ENCODE measurements around the gene MORC2.

The MORC2 gene

GRCh38 chr22:30985561-30986208, 17.1 kb upstream of the MORC2 start:
- Histone ChIP-seq H3K27ac (ENCODE audit: low read depth, low read length, poor library complexity, severe bottlenecking) (no peak overlapping the region), H3K9ac (ENCODE audit: low read length) (no peak overlapping the region), H3K4me3 (ENCODE audit: low read depth, low read length, poor library complexity, severe bottlenecking) (no peak overlapping the region), H3K4me2 (ENCODE audit: low read length) (no peak overlapping the region), H3F3A (ENCODE audit: insufficient read depth, low read length) (no peaks in the 10 kb centered on the region), H4K20me1 (ENCODE audit: insufficient read depth, low read length) (no peaks in the 10 kb centered on the region), H3K4me1 (ENCODE audit: insufficient read depth, low read length, severe bottlenecking) (no peaks in the 10 kb centered on the region), H3K9me2 (ENCODE audit: low read depth, low read length) (no peaks in the 10 kb centered on the region), H3K27me3 (ENCODE audit: insufficient read depth, low read length) (no peaks in the 10 kb centered on the region), H3K9me3 (ENCODE audit: low read length) (peaks cover 8% of the 10 kb centered on the region; the same call in 1 of the 2 replicates), H3K79me2 (ENCODE audit: insufficient read depth, low read length) (no peaks in the 10 kb centered on the region), H2AFZ (ENCODE audit: low read length) (no peak overlapping the region), H3K36me3 (ENCODE audit: insufficient read depth, low read length) (no peaks in the 10 kb centered on the region)
- TF ChIP-seq, protein P1, sequence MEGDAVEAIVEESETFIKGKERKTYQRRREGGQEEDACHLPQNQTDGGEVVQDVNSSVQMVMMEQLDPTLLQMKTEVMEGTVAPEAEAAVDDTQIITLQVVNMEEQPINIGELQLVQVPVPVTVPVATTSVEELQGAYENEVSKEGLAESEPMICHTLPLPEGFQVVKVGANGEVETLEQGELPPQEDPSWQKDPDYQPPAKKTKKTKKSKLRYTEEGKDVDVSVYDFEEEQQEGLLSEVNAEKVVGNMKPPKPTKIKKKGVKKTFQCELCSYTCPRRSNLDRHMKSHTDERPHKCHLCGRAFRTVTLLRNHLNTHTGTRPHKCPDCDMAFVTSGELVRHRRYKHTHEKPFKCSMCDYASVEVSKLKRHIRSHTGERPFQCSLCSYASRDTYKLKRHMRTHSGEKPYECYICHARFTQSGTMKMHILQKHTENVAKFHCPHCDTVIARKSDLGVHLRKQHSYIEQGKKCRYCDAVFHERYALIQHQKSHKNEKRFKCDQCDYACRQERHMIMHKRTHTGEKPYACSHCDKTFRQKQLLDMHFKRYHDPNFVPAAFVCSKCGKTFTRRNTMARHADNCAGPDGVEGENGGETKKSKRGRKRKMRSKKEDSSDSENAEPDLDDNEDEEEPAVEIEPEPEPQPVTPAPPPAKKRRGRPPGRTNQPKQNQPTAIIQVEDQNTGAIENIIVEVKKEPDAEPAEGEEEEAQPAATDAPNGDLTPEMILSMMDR (IDR thresholded peaks at IDR 0.05; ENCODE audit: low read length), result no peak
- no peak for TF ChIP-seq EZH2 (IDR thresholded peaks at IDR 0.05; ENCODE audit: borderline replicate concordance, low read length)

DNA sequence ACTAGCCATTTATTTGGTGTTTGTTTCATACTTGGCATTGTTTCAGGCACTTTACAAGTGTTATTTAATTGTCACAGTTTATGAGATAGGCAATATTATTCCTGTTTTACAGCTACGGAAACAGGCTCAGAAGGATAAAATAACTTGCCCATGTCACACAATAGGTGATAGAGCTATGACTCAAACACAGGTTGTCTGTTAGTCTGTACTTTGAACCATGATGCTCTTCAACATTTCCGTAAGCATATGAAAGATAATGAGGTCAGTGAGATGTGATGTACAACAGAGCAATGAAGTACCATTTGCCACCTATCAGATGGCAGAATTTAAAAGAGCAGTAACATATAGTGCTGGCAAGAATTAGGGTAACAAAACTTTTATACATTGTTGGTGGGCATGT, 15.7 kb upstream of the MORC2 start:
- no peaks in the 10 kb centered on the region for H3K4me1 ChIP-seq (ENCODE audit: insufficient read depth, low read length, severe bottlenecking)
- peaks cover 8% of the 10 kb centered on the region; the same call in 1 of the 2 replicates for H3K9me3 ChIP-seq (ENCODE audit: low read length)
- no peak overlapping the region for H3K4me3 ChIP-seq (ENCODE audit: low read depth, low read length, poor library complexity, severe bottlenecking)
- no peaks in the 10 kb centered on the region for H3F3A ChIP-seq (ENCODE audit: insufficient read depth, low read length)
- H3K27ac ChIP-seq (ENCODE audit: low read depth, low read length, poor library complexity, severe bottlenecking), result no peak overlapping the region
- H3K79me2 ChIP-seq (ENCODE audit: insufficient read depth, low read length), result no peaks in the 10 kb centered on the region
- H3K36me3 ChIP-seq (ENCODE audit: insufficient read depth, low read length), result no peaks in the 10 kb centered on the region
- TF ChIP-seq EZH2 (IDR thresholded peaks at IDR 0.05; ENCODE audit: borderline replicate concordance, low read length), result no peak
- TF ChIP-seq, protein P1 (IDR thresholded peaks at IDR 0.05; ENCODE audit: low read length), result no peak
- no peak overlapping the region for H3K4me2 ChIP-seq (ENCODE audit: low read length)
- no peaks in the 10 kb centered on the region for H4K20me1 ChIP-seq (ENCODE audit: insufficient read depth, low read length)
- H2AFZ ChIP-seq (ENCODE audit: low read length), result no peak overlapping the region
- H3K9ac ChIP-seq (ENCODE audit: low read length), result no peak overlapping the region
- H3K9me2 ChIP-seq (ENCODE audit: low read depth, low read length), result no peaks in the 10 kb centered on the region
- no peaks in the 10 kb centered on the region for H3K27me3 ChIP-seq (ENCODE audit: insufficient read depth, low read length)

DNA sequence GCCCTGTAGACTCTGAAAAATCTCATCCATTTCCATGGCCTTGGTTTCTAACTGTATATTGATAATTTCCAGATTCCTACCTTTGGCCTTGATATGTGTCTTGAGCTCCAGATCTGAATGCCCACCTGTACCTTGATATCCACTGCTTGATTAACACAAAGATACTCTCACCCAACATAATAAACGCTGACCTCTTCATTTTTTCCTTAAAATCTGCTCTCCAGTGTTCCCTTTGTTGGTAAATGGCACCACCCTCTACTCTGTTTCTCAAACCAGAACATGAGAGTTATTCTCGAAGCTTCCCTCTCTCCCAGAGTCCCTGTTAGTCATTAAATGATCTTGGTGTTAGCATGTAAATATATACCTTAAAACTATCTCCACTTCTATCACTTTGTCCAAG, 13.9 kb upstream of the MORC2 start:
- H3K27ac ChIP-seq (ENCODE audit: low read depth, low read length, poor library complexity, severe bottlenecking), result no peak overlapping the region
- H3K9ac ChIP-seq (ENCODE audit: low read length), result no peak overlapping the region
- H3K9me2 ChIP-seq (ENCODE audit: low read depth, low read length), result no peaks in the 10 kb centered on the region
- H3K4me2 ChIP-seq (ENCODE audit: low read length), result no peak overlapping the region
- H3F3A ChIP-seq (ENCODE audit: insufficient read depth, low read length), result no peaks in the 10 kb centered on the region
- H3K36me3 ChIP-seq (ENCODE audit: insufficient read depth, low read length), result peaks cover 8% of the 10 kb centered on the region
- H3K79me2 ChIP-seq (ENCODE audit: insufficient read depth, low read length), result no peaks in the 10 kb centered on the region
- no peaks in the 10 kb centered on the region for H4K20me1 ChIP-seq (ENCODE audit: insufficient read depth, low read length)
- H3K9me3 ChIP-seq (ENCODE audit: low read length), result peaks cover 23% of the 10 kb centered on the region
- TF ChIP-seq, protein P1 (IDR thresholded peaks at IDR 0.05; ENCODE audit: low read length), result no peak
- TF ChIP-seq EZH2 (IDR thresholded peaks at IDR 0.05; ENCODE audit: borderline replicate concordance, low read length), result no peak
- H3K27me3 ChIP-seq (ENCODE audit: insufficient read depth, low read length), result no peaks in the 10 kb centered on the region
- H2AFZ ChIP-seq (ENCODE audit: low read length), result no peak overlapping the region
- no peaks in the 10 kb centered on the region for H3K4me1 ChIP-seq (ENCODE audit: insufficient read depth, low read length, severe bottlenecking)
- H3K4me3 ChIP-seq (ENCODE audit: low read depth, low read length, poor library complexity, severe bottlenecking), result no peak overlapping the region

All from OCI-LY1 (cell line).